Measurements from ENCODE around the gene ANKRD12.
"Not testable (repeated sequence)": the region's sequence is repeated elsewhere in the genome, so short reads cannot be mapped to it uniquely, and the experiment has no call there.

DNA sequence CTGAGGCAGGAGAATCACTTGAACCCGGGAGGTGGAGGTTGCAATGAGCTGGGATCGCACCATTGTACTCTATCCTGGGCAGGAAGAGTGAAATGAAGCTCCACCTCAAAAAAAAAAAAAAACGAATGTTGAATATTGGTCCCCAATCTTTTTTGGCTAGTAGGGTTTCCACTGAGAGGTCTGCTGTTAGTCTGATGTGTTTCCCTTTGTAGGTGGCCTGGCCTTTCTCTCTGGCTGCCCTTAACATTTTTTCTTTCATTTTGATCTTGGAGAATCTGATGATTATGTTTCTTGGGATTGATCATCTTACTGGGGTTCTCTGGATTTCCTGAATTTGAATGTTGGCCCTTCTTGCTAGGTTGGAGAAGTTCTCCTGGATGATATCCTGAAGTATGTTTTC, 35.3 kb downstream of the ANKRD12 start:
- TF ChIP-seq CTCF (optimal IDR thresholded peaks at IDR 0.05 in 1 of 3, IDR thresholded peaks at IDR 0.05 in 1 of 3, conservative IDR thresholded peaks at IDR 0.05 in 1 of 3; ENCODE audit: extremely low read depth in 1 of 3, insufficient read depth in 2 of 3, low read length in 3 of 3); EZH2 (IDR thresholded peaks at IDR 0.05; ENCODE audit: low read length): not testable (repeated sequence)
